ENCODE results near the gene CTDSP2.
"Not testable (repeated sequence)": the region's sequence is repeated elsewhere in the genome, so short reads cannot be mapped to it uniquely, and the experiment has no call there.

Gene CTDSP2

DNA sequence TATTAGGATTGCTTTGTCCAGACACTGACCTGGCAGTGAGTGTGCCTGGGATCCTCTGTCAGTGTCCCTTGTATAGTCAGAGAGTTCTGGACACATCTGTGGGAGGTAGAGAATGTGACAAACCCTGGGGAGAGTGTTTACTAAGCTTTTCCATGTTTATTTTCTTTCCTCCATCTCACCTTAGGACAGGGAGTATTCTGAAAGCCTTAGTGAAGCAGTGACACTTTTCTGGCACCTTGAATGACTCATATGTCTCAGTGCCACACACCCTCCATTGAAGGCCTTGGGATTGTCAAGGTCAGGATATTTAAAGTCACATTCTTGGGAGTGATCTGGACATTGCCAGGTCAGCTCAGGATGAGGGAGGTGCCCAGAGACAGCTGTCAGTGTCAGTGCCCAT, 34.9 kb upstream of the CTDSP2 start:
- no peak for DNase-seq (ENCODE audit: low read depth in 1 of 2, low spot score in 1 of 2)

DNA sequence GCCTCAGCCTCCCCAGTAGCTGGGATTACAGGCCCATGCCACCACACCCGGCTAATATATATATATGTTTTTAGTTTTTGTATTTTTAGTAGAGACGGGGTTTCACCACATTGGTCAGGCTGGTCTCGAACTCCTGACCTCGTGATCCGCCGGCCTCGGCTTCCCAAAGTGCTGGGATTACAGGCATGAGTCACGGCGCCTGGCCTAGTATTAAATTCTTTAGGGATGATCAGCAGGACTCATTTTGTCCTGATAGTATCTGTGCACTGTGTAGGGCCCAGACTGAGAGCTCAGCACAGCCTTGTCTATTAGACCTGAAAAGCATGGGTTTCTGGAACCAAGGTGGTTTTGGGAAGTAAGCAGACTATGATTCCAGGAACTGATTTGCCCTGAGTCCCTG, 34.5 kb upstream of the CTDSP2 start:
- DNase-seq (ENCODE audit: low read depth in 1 of 2, low spot score in 1 of 2): not testable (repeated sequence)

- DNase-seq (ENCODE audit: low read depth in 1 of 2, low spot score in 1 of 2): no peak
Observed at GRCh38 chr12:57877876-57878275, 31.3 kb upstream of the CTDSP2 start.

DNA sequence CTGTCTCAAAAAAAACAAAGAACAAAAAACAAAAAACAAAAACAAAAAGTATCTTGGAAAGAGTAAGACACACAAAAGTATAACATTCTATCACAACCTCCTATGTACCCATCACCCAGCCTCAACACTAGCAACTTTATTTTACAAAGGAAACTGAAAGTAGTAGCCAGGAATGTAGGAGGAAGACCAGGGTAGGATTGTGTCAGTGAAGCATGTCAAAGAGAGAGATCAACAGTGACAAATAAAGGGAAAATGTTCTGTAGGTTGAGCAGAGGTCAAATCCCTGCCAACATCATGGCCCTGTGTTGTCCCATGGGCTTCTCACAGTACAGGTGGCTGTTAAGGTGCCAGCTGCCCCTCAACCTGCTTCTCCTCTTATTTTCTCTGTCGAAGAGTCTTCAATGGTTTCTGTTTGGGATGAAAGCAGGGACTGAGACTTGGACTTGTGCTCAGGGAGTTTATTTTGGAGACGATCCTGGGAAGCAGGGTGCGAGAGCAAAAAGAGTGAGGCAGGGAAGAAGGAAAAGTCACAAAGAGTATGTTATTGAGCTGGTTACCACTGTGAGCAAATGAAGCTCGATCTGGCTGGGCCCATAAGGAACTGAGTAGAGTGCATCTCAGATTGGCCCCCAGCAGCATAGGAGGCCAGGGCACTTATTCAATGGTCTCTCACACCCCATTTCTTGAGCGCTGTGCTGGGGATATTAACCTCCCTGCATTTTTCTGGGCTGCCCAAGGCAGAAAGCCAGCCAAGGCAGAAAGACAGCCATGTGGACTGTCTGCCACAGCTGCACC, 29.4 kb upstream of the CTDSP2 start:
- DNase-seq (ENCODE audit: low read depth in 1 of 2, low spot score in 1 of 2): no peak

DNA sequence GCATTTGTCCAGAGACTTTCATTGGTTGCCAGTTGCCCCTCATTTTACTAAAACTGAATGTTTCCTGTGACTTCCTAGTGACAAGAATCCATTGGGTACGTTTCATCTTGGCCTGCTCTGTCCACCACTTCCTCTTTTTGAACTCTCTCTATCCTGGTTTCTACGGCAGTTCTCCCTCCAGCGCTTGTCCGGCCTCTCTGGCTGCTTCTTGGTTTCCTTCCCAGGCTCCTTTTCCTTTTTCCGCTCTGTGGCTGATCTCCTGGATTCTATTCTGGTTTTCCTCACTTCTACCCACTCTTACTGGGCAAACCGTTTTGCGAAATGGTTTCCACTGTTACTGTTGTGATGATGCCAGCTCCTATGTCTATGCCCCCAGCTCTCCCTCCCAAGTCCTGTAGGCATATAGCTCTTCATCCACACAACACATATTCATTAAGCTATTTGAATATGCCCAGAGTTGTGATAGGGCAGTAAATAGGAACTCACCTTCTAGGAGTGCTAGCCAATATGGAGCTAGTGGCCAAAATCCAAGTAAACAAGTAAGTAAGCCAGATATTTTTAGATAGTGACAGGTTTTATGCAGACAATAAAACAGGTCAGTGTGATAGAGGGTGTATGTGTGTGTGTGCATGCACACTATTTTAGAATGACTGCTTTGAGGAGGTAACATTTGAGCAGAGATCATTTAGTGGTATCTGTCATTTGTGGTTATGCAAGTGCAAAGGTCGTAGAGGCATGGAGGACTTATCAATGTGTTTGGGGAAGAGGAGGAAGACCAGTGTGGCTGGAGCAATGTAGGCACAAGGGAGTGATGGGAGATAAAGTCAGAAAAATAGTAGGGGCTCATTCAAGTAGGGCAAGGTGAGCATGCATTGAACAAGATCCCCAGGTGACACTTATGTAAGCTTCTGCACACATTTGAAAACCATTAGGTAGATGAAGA, 27.9 kb upstream of the CTDSP2 start:
- no peak for DNase-seq (ENCODE audit: low read depth in 1 of 2, low spot score in 1 of 2)

DNA sequence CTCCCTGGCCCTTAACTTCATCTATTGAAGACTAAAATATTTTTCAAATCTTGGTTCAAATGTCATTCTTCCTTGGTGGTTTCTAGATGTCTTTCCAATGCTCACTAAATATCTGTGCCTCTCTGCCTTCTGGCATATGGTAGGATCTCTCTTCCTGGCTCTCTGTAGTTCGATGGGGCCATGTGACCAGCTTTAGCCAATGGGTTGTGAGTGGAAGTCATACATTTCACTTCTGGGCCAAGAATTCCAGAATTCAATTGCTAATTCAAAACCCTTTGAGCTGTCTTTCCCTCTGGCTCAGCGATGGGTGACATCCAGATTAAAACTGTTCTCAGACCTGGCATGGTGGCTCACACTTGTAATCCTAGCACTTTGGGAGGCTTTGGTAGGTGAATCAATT, 25.8 kb upstream of the CTDSP2 start:
- no peak for DNase-seq (ENCODE audit: low read depth in 1 of 2, low spot score in 1 of 2)

GRCh38 chr12:57869927-57870318, 23.4 kb upstream of the CTDSP2 start:
- DNase-seq (ENCODE audit: low read depth in 1 of 2, low spot score in 1 of 2): no peak

DNA sequence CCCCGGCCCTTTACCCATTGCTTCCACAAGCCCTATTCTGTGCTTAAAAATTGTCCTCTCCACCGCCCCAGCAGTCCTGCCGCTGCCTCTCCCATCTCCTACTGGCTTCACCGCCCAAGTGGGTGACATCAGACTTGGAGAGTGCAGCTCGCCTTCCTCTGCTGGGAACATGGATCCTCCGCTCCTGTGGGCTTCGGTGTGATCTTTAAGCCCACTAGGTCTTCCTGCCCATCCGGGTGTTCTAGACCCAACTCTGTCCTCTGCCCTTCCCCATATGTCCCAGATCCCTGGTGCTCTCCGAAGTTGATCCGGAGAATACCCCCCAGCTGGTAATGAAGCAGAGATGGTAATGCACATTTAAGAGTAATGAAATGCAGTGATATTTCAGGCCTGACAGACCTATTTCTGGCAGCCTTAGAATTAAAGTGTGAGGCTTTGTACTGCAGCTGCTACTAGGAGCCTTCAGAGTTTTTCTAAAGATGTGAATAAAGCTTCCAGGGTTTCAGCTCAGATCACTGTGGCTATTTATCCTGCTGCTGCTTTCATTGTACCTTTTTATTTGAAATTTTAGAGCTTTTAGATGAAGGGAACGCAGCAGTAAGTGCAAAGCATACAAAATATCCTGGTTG, 22.9 kb upstream of the CTDSP2 start:
- DNase-seq (ENCODE audit: low read depth in 1 of 2, low spot score in 1 of 2): no peak

- no peak for DNase-seq (ENCODE audit: low read depth in 1 of 2, low spot score in 1 of 2)
Observed at GRCh38 chr12:57868851-57869268, 22.3 kb upstream of the CTDSP2 start.

GRCh38 chr12:57868221-57868620, 21.7 kb upstream of the CTDSP2 start:
- no peak for DNase-seq (ENCODE audit: low read depth in 1 of 2, low spot score in 1 of 2)

- DNase-seq (ENCODE audit: low read depth in 1 of 2, low spot score in 1 of 2): no peak
Observed at GRCh38 chr12:57866308-57867019, 19.9 kb upstream of the CTDSP2 start.

GRCh38 chr12:57865084-57865751, 18.7 kb upstream of the CTDSP2 start:
- DNase-seq (ENCODE audit: low read depth in 1 of 2, low spot score in 1 of 2): peak in 1 of 2 donors; percentile 41

DNA sequence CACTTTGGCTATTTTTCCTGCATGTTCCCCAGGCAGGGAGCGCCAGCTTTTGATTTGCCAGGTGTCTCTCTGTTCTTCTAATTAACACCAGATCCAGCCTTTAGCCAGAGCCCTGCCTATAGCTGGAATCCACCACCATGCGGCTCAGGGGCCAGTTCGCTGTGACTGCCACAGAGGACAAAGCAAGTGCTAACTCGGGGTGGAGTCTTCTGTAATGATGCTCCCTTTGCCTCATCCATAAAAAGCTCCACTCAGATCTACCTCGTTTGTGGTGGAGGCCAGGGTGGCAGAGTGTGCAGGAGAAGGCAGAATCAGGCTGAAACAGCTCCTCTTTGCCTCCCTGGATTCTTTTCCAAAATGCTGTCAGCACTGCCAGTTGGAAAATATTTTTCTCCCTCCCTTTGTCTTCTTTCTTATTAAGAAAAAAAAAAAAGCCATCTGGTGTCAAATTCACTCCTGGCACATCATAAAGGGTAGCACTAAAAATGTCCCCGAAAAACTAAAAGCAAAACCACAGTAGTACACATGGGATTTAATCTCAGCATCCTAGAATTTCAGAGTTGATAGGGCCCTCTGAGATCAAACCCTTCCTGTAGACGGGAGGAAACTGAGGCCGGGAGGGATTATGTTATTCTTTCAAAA, 18.0 kb upstream of the CTDSP2 start:
- no peak for DNase-seq (ENCODE audit: low read depth in 1 of 2, low spot score in 1 of 2)

DNA sequence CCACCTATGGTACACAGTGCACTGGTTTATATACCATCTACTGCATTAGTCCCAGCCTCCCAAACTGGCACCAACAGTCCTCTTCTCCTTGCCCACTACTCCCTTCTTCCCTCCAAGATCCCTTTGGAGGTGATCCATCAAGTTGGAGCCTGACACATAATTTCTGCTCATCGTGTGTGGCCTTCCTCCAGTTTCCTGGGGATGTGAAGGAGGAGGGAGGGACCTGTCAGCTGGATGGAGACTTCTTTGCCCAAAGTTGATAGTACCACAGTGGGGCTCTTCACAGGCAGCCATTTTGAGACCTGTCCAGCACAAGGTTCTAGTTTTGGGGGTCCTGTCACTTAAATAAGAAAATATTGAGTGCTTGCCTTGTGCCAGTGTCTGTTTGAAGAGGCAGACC, 17.1 kb upstream of the CTDSP2 start:
- DNase-seq (ENCODE audit: low read depth in 1 of 2, low spot score in 1 of 2): no peak

GRCh38 chr12:57861967-57862366, 15.4 kb upstream of the CTDSP2 start:
- DNase-seq (ENCODE audit: low read depth in 1 of 2, low spot score in 1 of 2): no peak

GRCh38 chr12:57860883-57861282, 14.4 kb upstream of the CTDSP2 start:
- not testable (repeated sequence) for DNase-seq (ENCODE audit: low read depth in 1 of 2, low spot score in 1 of 2)

DNA sequence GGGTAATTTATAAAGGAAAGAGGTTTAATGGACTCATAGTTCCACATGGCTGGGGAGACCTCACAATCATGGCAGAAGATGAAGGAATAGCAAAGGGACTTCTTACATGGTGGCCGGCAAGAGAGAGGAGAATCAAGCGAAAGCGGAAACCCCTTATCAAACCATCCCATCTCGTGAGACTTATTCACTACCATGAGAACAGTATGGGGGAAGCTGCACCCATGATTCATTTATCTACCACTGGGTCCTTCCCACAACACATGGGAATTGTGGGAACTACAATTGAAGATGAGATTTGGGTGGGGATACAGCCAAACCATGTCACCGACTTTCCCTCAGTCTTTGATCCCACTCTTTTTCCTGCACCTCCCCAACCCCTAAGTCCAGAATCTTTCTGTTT, 12.6 kb upstream of the CTDSP2 start:
- DNase-seq (ENCODE audit: low read depth in 1 of 2, low spot score in 1 of 2): no peak

- not testable (repeated sequence) for DNase-seq (ENCODE audit: low read depth in 1 of 2, low spot score in 1 of 2)
Observed at GRCh38 chr12:57858123-57858522, 11.6 kb upstream of the CTDSP2 start.

DNA sequence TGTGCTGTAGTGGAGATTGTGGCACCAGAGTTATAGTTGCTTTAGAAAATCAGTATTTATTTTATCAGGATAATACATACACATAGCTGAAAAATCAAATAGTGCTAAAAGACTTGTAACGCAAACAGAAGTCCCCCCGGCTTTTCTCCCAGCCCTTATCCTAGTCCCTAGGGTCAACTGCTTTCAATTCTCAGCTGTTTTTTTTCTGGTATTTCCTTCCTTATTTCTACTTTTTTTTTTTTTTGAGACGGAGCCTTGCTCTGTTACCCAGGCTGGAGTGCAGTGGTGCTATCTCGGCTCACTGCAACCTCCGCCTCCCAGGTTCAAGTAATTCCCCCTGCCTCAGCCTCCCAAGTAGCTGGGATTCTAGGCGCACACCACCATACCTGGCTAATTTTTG, 8.4 kb upstream of the CTDSP2 start:
- DNase-seq (ENCODE audit: low read depth in 1 of 2, low spot score in 1 of 2): no peak

Measured in stimulated activated CD4-positive, alpha-beta T cell treated with anti-CD3 and anti-CD28 coated beads, Interleukin-15, amount 100 ng/mL, for 1 hour (primary cell).